ENCODE results near the gene GMPR2.

Gene GMPR2

GRCh38 chr14:24251880-24252288 is 19.2 kb downstream of the GMPR2 start:
- H4K20me1 ChIP-seq (ENCODE audit: low read depth, low read length) = no peaks in the 10 kb centered on the region
- no peaks in the 10 kb centered on the region for H3K36me3 ChIP-seq (ENCODE audit: low read length)
- H3K4me3 ChIP-seq (ENCODE audit: insufficient read depth, low read length, poor library complexity, severe bottlenecking) = no peak overlapping the region
- H3F3A ChIP-seq (ENCODE audit: insufficient read depth) = no peaks in the 10 kb centered on the region
- TF ChIP-seq EZH2phosphoT487 (conservative IDR thresholded peaks at IDR 0.05; ENCODE audit: low read length) (no peak), CTCF (IDR thresholded peaks at IDR 0.05; ENCODE audit: insufficient read depth, low read length, poor library complexity, severe bottlenecking) (no peak)
- H3K9ac ChIP-seq (ENCODE audit: low read length) = no peak overlapping the region
- no peak overlapping the region for H3K4me2 ChIP-seq (ENCODE audit: low read depth, low read length, poor library complexity, severe bottlenecking)
- H3K79me2 ChIP-seq (ENCODE audit: insufficient read depth, low read length) = no peaks in the 10 kb centered on the region
- H3K27me3 ChIP-seq (ENCODE audit: low read length) = no peaks in the 10 kb centered on the region
- H3K9me3 ChIP-seq (ENCODE audit: insufficient read depth, low read length) = no peaks in the 10 kb centered on the region
- no peak overlapping the region for H2AFZ ChIP-seq (ENCODE audit: low read depth, low read length, severe bottlenecking)
- H3K9me2 ChIP-seq (replicated peaks; ENCODE audit: insufficient read depth, low read length) = no peaks in the 10 kb centered on the region
- H3K27ac ChIP-seq (ENCODE audit: low read depth, low read length) = no peak overlapping the region

GRCh38 chr14:24252289-24253124 is 19.8 kb downstream of the GMPR2 start:
- Histone ChIP-seq H3K9me3 (ENCODE audit: insufficient read depth, low read length) (no peaks in the 10 kb centered on the region), H3F3A (ENCODE audit: insufficient read depth) (no peaks in the 10 kb centered on the region), H3K4me2 (ENCODE audit: low read depth, low read length, poor library complexity, severe bottlenecking) (no peak overlapping the region), H3K36me3 (ENCODE audit: low read length) (no peaks in the 10 kb centered on the region), H3K9me2 (replicated peaks; ENCODE audit: insufficient read depth, low read length) (no peaks in the 10 kb centered on the region), H3K9ac (ENCODE audit: low read length) (no peak overlapping the region), H3K4me3 (ENCODE audit: insufficient read depth, low read length, poor library complexity, severe bottlenecking) (no peak overlapping the region), H4K20me1 (ENCODE audit: low read depth, low read length) (no peaks in the 10 kb centered on the region), H3K79me2 (ENCODE audit: insufficient read depth, low read length) (no peaks in the 10 kb centered on the region), H3K27me3 (ENCODE audit: low read length) (no peaks in the 10 kb centered on the region), H3K27ac (ENCODE audit: low read depth, low read length) (no peak overlapping the region), H2AFZ (ENCODE audit: low read depth, low read length, severe bottlenecking) (no peak overlapping the region)
- TF ChIP-seq CTCF (IDR thresholded peaks at IDR 0.05; ENCODE audit: insufficient read depth, low read length, poor library complexity, severe bottlenecking) = no peak
- TF ChIP-seq EZH2phosphoT487 (conservative IDR thresholded peaks at IDR 0.05; ENCODE audit: low read length) = no peak

GRCh38 chr14:24253936-24254335 is 21.2 kb downstream of the GMPR2 start:
- no peaks in the 10 kb centered on the region for H3F3A ChIP-seq (ENCODE audit: insufficient read depth)
- H2AFZ ChIP-seq (ENCODE audit: low read depth, low read length, severe bottlenecking) = no peak overlapping the region
- H3K4me2 ChIP-seq (ENCODE audit: low read depth, low read length, poor library complexity, severe bottlenecking) = no peak overlapping the region
- no peaks in the 10 kb centered on the region for H3K9me2 ChIP-seq (replicated peaks; ENCODE audit: insufficient read depth, low read length)
- H3K27me3 ChIP-seq (ENCODE audit: low read length) = no peaks in the 10 kb centered on the region
- H3K9me3 ChIP-seq (ENCODE audit: insufficient read depth, low read length) = no peaks in the 10 kb centered on the region
- H3K9ac ChIP-seq (ENCODE audit: low read length) = no peak overlapping the region
- TF ChIP-seq CTCF (IDR thresholded peaks at IDR 0.05; ENCODE audit: insufficient read depth, low read length, poor library complexity, severe bottlenecking) (no peak), EZH2phosphoT487 (conservative IDR thresholded peaks at IDR 0.05; ENCODE audit: low read length) (no peak)
- no peaks in the 10 kb centered on the region for H3K79me2 ChIP-seq (ENCODE audit: insufficient read depth, low read length)
- H3K27ac ChIP-seq (ENCODE audit: low read depth, low read length) = no peak overlapping the region
- H4K20me1 ChIP-seq (ENCODE audit: low read depth, low read length) = no peaks in the 10 kb centered on the region
- H3K4me3 ChIP-seq (ENCODE audit: insufficient read depth, low read length, poor library complexity, severe bottlenecking) = no peak overlapping the region
- no peaks in the 10 kb centered on the region for H3K36me3 ChIP-seq (ENCODE audit: low read length)
